ENCODE data around the gene ATP10D. TPM values are rescaled to one million over a fixed set of nuclear protein-coding genes. Genes with fewer than 3 reads are reported as not detected.
A peak's percentile ranks its signal among the peaks of the same experiment; 100 is the strongest.

ATP10D gene
- total RNA-seq, 1 donor from 2014 or later: 13.9 TPM

GRCh38 chr4:47463235-47463956, 21.7 kb upstream of the ATP10D start, which contains the start of gene COMMD8:
COMMD8 (minus strand) TSS chr4:47463702; CDS start chr4:47463651, 51 bp downstream.
- TF ChIP-seq CTCF (IDR thresholded peaks at IDR 0.05; ENCODE audit: insufficient read depth, low read length, poor library complexity, severe bottlenecking): peak; percentile 3
- H3K4me3 ChIP-seq (ENCODE audit: low read depth, low read length): peak within 1 kb of the TSS; percentile 75
- peak; percentile 87 for DNase-seq (ENCODE audit: low read depth)
- H3K36me3 ChIP-seq (ENCODE audit: control insufficient read depth, insufficient read depth, low read length): no peaks in the 10 kb centered on the region
- no peaks in the 10 kb centered on the region for H3K27me3 ChIP-seq (ENCODE audit: control insufficient read depth, insufficient read depth, low read length)

GRCh38 chr4:47465004-47465403, 20.1 kb upstream of the ATP10D start:
- TF ChIP-seq CTCF (IDR thresholded peaks at IDR 0.05; ENCODE audit: insufficient read depth, low read length, poor library complexity, severe bottlenecking): no peak
- no peak for DNase-seq (ENCODE audit: low read depth)

GRCh38 chr4:47466056-47466785, 18.9 kb upstream of the ATP10D start:
- DNase-seq (ENCODE audit: low read depth): no peak
- H3K27me3 ChIP-seq (ENCODE audit: control insufficient read depth, insufficient read depth, low read length): no peaks in the 10 kb centered on the region
- H3K36me3 ChIP-seq (ENCODE audit: control insufficient read depth, insufficient read depth, low read length): no peaks in the 10 kb centered on the region
- no peak overlapping the region for H3K4me3 ChIP-seq (ENCODE audit: low read depth, low read length)
- TF ChIP-seq CTCF (IDR thresholded peaks at IDR 0.05; ENCODE audit: insufficient read depth, low read length, poor library complexity, severe bottlenecking): no peak

More at GRCh38 chr4:47465004-47465403, 20.1 kb upstream of the ATP10D start:
- H3K4me3 ChIP-seq (ENCODE audit: low read depth, low read length): no peak overlapping the region
- H3K27me3 ChIP-seq (ENCODE audit: control insufficient read depth, insufficient read depth, low read length): no peaks in the 10 kb centered on the region
- H3K36me3 ChIP-seq (ENCODE audit: control insufficient read depth, insufficient read depth, low read length): no peaks in the 10 kb centered on the region

GRCh38 chr4:47468706-47469365, 16.2 kb upstream of the ATP10D start:
- no peaks in the 10 kb centered on the region for H3K27me3 ChIP-seq (ENCODE audit: control insufficient read depth, insufficient read depth, low read length)
- no peak for TF ChIP-seq CTCF (IDR thresholded peaks at IDR 0.05; ENCODE audit: insufficient read depth, low read length, poor library complexity, severe bottlenecking)
- H3K4me3 ChIP-seq (ENCODE audit: low read depth, low read length): no peak overlapping the region
- H3K36me3 ChIP-seq (ENCODE audit: control insufficient read depth, insufficient read depth, low read length): no peaks in the 10 kb centered on the region
- DNase-seq (ENCODE audit: low read depth): no peak

GRCh38 chr4:47469951-47470350, 15.1 kb upstream of the ATP10D start:
- DNase-seq (ENCODE audit: low read depth): no peak
- Histone ChIP-seq H3K27me3 (ENCODE audit: control insufficient read depth, insufficient read depth, low read length) (no peaks in the 10 kb centered on the region), H3K36me3 (ENCODE audit: control insufficient read depth, insufficient read depth, low read length) (no peaks in the 10 kb centered on the region), H3K4me3 (ENCODE audit: low read depth, low read length) (no peak overlapping the region)
- TF ChIP-seq CTCF (IDR thresholded peaks at IDR 0.05; ENCODE audit: insufficient read depth, low read length, poor library complexity, severe bottlenecking): no peak

All from kidney epithelial cell (primary cell).